ENCODE data around the gene NAPSA. TPM values are rescaled to one million over a fixed set of nuclear protein-coding genes. Genes with fewer than 3 reads are reported as not detected.
"Not testable (repeated sequence)": the region's sequence is repeated elsewhere in the genome, so short reads cannot be mapped to it uniquely, and the experiment has no call there.

NAPSA gene
- total RNA-seq, 2 experiments from 2014 or later: 40.8 to 43.1 TPM

GRCh38 chr19:50368649-50369570 is 3.5 kb upstream of the NAPSA start:
- POLR2A ChIA-PET: interaction anchor here (1.0 to 1.1 kb wide), 2 partner anchors 11 to 15 kb away, joined by 3 to 6 read pairs; partner anchors contain the start of gene POLD1
- CTCF ChIA-PET: interaction anchor here (0.6 to 2.3 kb wide), 10 partner anchors 9 to 187 kb away, joined by 3 to 14 read pairs (median 4); no protein-coding TSS in a partner anchor

GRCh38 chr19:50362656-50363424 is 2.6 kb downstream of the NAPSA start:
- CTCF ChIA-PET: interaction anchor here (0.6 to 0.9 kb wide), 2 partner anchors 13 to 165 kb away, joined by 3 to 6 read pairs; no protein-coding TSS in a partner anchor
- POLR2A ChIA-PET: interaction anchor here (0.5 to 1.5 kb wide), 4 partner anchors 18 to 231 kb away, joined by 3 to 5 read pairs (median 4); partner anchors contain the start of gene POLD1

- CTCF ChIA-PET: interaction anchor here (0.9 to 2.0 kb wide), 3 partner anchors 12 to 99 kb away, joined by 3 to 6 read pairs (median 4); no protein-coding TSS in a partner anchor
- POLR2A ChIA-PET: interaction anchor here (0.8 to 1.4 kb wide), 2 partner anchors 14 to 22 kb away, joined by 3 to 5 read pairs; partner anchors contain the start of genes NR1H2 and POLD1
Measured at GRCh38 chr19:50362030-50362412, 3.4 kb downstream of the NAPSA start.

- POLR2A ChIA-PET: interaction anchor here (0.8 to 1.4 kb wide), 2 partner anchors 15 to 23 kb away, joined by 3 to 5 read pairs; partner anchors contain the start of genes NR1H2 and POLD1
- CTCF ChIA-PET: interaction anchor here (0.9 to 2.0 kb wide), 3 partner anchors 11 to 99 kb away, joined by 3 to 6 read pairs (median 4); no protein-coding TSS in a partner anchor
Measured at GRCh38 chr19:50361290-50362029, 4.0 kb downstream of the NAPSA start.

DNA sequence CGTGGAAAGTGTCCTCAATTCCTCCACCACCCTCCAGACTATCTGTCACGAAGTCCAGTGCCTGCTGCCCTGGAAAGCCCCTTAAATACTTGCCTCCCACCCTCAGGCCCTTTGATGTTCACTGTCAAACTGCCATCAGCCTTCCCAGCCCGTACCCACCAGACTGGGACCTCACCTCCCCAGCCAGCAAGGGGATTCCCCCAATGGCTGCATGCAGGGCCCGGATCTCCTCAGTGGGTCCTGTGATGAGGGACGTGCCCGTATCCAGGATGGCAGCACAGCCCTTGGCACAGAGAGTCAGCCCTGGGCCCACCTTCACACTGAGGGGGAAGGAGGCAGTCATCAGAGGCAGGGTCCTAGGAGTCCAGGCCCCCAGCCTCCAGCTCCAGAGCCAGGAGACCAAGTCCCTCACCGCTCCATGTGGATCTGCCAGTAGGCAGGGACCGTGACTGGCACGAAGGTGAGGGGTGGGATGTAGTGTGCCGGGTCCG is 6.1 kb downstream of the NAPSA start:
- ChIA-PET POLR2A (no interaction called here), CTCF (interaction anchor here (0.6 to 1.2 kb wide), 2 partner anchors 9 to 102 kb away, joined by 3 read pairs; no protein-coding TSS in a partner anchor)

DNA sequence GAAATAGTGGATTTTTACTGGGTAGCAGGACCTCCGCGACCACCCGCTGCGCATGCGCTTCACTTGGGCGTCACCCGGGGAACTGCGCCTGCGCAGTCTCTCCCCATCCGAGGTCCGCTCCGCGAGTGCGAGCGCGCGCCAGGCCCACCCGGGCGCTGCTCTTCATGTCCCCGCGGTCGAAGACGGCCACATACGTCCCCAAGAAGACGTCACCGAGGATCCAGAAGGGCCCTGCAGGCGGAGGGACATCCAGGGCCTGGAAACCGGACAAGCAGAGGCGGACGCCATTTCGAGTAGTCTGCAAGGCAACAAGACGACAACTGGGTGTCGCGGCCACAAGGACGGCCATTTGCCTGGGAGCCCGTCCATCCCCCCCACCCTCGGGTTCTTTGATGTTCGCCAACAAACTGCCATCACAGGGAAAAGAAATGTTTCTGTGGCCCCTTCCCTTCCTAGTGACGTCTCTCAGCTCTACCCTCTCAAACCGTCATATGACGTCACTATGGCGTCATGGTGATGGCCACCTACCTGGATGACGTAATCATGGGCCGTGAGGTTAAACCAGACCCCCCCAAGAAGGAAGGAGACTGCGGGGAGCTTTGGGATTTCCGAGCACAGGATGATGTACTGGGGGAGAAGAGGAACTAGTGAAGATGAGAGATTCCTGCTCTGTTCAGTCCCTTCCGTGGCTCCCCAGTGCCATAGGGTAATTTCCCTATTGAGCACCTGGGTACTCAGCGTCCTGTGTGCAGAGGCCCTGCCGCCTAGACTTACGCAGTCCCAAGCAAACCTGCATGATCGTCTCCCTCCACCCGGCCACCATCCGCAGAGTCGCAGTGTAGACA is 6.7 kb downstream of the NAPSA start:
- CTCF ChIA-PET: interaction anchor here (0.6 to 2.1 kb wide), 5 partner anchors 10 to 102 kb away, joined by 3 to 14 read pairs (median 4); partner anchors contain the start of gene POLD1

GRCh38 chr19:50357178-50358100 is 8.0 kb downstream of the NAPSA start:
- CTCF ChIA-PET: interaction anchor here (0.6 to 2.1 kb wide), 26 partner anchors 9 to 199 kb away, joined by 3 to 14 read pairs (median 4); partner anchors contain the start of genes KCNC3, MYBPC2, NR1H2 and POLD1
- POLR2A ChIA-PET: interaction anchor here (0.9 to 1.6 kb wide), 6 partner anchors 11 to 105 kb away, joined by 3 to 6 read pairs (median 4); partner anchors contain the start of gene NR1H2

More for the DNA sequence above, 6.7 kb downstream of the NAPSA start:
- POLR2A ChIA-PET: interaction anchor here (0.9 to 1.6 kb wide), 3 partner anchors 10 to 26 kb away, joined by 3 to 6 read pairs (median 4); no protein-coding TSS in a partner anchor

DNA sequence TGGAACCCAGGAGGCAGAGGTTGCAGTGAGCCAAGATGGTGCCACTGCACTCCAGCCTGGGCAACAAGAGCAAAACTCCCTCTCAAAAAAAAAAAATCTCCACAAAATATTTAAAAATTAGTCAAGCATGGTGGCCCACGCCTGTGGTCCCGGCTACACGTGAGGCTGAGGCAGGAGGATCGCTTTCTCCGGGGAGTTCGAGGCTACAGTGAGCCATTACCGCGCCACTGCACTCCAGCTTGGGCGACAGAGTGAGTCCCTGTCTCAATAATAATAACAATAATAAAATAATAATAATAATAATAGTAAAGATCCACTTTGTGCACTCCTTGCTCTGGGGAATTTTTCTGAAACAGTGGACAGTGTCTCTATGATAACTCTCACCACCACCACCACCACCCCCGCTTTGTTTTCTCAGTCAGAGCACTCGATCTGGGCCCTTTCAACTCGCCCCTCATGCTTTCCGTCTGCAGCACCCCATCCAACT is 8.7 kb downstream of the NAPSA start:
- CTCF ChIA-PET: interaction anchor here (0.6 to 2.1 kb wide), 24 partner anchors 9 to 200 kb away, joined by 3 to 14 read pairs (median 4); partner anchors contain the start of genes KCNC3, MYBPC2, NR1H2 and POLD1
- POLR2A ChIA-PET: interaction anchor here (1.0 to 1.6 kb wide), 3 partner anchors 12 to 28 kb away, joined by 3 to 6 read pairs (median 6); partner anchors contain the start of gene NR1H2

- CTCF ChIA-PET, POLR2A ChIA-PET: not testable (repeated sequence)
Measured at GRCh38 chr19:50353487-50353880, 12.0 kb downstream of the NAPSA start.

DNA sequence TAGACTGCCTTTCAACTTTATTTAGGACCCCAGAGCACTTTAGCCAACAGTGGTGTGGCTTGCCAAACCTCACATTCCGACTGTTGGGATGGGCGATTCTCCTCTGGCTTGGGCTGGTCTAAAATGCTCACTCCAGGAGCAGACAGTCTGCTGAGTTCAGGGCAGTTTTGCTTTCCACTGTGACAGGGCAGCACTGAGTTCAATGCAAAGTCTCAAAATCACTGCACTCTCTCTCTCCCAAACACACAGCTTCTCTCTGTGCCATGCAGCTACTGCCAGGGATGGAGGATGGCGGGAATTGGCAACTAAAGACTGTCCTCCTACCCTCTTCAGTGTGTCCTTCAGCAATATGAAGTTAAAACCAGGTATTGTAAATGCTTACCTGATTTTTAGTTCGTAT is 13.2 kb downstream of the NAPSA start:
- POLR2A ChIA-PET: interaction anchor here (0.5 to 0.6 kb wide), 2 partner anchors 38 to 408 kb away, joined by 3 to 4 read pairs; no protein-coding TSS in a partner anchor
- CTCF ChIA-PET: no interaction called here

DNA sequence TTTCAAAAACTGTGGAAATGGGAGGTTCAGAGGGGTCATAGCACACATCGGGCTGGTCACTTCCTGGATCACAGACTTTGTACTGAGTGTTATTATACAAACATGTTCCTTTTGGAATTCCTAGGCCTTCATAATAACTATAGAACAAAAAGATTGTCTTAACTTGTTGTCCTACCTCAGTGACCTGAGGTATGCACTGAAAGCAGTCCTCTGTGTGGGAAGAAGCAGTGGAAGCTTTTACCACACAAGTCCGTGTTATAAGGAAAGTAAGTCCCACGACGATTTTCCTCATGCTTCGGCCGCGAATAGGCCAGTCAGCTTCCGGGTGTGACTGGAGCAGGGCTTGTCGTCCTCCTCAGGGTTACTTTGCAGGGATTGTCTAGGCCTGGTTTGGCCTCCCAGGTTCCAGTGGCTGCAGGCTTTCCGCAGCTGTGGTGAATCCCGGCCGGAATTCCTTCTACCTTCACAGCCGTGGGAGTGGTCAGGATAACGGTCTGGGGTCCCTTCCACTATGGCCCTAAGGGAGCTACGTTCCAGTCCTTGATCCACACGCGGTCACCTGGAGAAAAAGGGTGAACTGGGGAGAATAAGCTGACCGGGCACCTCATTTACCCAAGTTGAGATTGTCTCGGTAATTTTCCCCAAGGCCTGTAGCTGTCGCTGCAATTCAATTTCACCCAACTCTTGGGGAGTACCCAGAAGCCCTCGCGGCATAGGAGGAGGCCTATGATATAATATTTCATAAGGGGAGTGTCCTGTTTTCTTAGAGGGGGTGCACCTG is 16.0 kb downstream of the NAPSA start:
- CTCF ChIA-PET: interaction anchor here (1.8 kb wide), 1 partner anchor 12 kb away, joined by 4 read pairs; no protein-coding TSS in a partner anchor

GRCh38 chr19:50347089-50347581 is 18.3 kb downstream of the NAPSA start:
- CTCF ChIA-PET: interaction anchor here (0.7 to 1.9 kb wide), 3 partner anchors 10 to 19 kb away, joined by 3 to 5 read pairs (median 5); no protein-coding TSS in a partner anchor
- POLR2A ChIA-PET: interaction anchor here (0.6 to 0.8 kb wide), 4 partner anchors 14 to 488 kb away, joined by 3 to 10 read pairs (median 3); partner anchors contain the start of gene NAPSA

More for the DNA sequence above, 16.0 kb downstream of the NAPSA start:
- POLR2A ChIA-PET: no interaction called here

DNA sequence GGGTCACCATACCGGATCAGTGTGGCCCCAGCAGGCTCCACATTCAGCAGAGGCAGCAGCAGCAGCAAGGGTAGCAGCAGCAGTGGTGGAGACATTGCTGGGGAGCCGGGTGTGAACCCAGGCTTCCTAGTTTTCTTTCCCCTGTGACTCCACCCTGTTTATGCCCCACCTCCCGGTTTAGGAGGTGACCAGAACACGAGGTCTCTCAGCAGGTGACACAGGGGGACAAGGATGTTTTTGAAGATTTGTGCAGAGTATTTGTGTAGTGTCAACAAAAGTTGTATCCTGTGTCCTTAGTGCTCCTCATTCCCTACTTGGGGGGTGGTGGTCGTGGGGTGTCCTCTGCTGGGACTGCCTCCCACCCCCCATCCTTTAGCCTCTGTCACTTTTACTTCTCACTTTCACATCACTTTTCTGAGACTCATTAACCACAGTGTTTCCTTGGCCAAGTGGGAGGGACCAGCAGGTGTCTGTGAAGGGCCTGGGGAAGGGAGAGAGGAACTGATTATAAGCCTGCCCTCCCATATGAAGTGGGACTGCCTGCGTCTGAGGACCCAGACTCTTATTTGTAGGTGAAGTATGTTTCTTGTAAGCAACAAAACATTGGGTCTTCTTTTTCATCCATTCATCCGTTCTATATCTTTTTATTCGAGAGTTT is 20.6 kb downstream of the NAPSA start:
- POLR2A ChIA-PET: interaction anchor here (0.6 kb wide), 1 partner anchor 52 kb away, joined by 5 read pairs; no protein-coding TSS in a partner anchor

DNA sequence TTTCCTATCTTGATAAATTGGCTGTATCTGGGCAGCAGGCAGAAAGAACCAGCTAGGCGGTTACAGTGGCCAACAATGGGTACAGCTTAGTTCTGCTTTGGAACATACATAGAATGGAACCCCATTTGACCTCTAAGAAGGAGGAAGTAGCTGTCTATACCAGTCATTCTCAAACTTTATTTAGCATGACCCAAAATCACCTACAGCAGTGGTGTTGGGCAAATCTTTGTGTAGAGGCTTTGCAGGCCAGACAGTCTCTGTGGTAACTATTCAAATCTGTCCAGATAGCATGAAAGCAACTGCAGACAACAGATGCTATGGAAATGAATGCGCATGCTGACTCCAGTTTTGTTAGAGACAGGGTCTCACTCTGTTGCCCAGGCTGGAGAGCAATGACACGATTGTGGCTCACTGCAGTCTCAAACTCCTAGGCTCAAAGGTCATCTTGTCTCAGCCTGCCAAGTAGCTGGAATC is 24.3 kb downstream of the NAPSA start:
- ChIA-PET CTCF (interaction anchor here (1.0 kb wide), 1 partner anchor 16 kb away, joined by 3 read pairs; no protein-coding TSS in a partner anchor), POLR2A (interaction anchor here (0.7 kb wide), 1 partner anchor 10 kb away, joined by 3 read pairs; no protein-coding TSS in a partner anchor)

More for the DNA sequence above, 20.6 kb downstream of the NAPSA start:
- CTCF ChIA-PET: no interaction called here
